ENCODE measurements around the gene PRKG1.

GRCh38 chr10:51325649-51326048 is 251.4 kb downstream of the PRKG1 start:
- TF ChIP-seq, protein P1, sequence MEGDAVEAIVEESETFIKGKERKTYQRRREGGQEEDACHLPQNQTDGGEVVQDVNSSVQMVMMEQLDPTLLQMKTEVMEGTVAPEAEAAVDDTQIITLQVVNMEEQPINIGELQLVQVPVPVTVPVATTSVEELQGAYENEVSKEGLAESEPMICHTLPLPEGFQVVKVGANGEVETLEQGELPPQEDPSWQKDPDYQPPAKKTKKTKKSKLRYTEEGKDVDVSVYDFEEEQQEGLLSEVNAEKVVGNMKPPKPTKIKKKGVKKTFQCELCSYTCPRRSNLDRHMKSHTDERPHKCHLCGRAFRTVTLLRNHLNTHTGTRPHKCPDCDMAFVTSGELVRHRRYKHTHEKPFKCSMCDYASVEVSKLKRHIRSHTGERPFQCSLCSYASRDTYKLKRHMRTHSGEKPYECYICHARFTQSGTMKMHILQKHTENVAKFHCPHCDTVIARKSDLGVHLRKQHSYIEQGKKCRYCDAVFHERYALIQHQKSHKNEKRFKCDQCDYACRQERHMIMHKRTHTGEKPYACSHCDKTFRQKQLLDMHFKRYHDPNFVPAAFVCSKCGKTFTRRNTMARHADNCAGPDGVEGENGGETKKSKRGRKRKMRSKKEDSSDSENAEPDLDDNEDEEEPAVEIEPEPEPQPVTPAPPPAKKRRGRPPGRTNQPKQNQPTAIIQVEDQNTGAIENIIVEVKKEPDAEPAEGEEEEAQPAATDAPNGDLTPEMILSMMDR (conservative IDR thresholded peaks at IDR 0.05; ENCODE audit: low read length): no peak
- no peak for TF ChIP-seq EZH2phosphoT487 (IDR thresholded peaks at IDR 0.05; ENCODE audit: borderline replicate concordance)

Data from Loucy (cell line).